SHP77 (cell line): ENCODE measurements around the gene PLA2R1.
"Not testable (repeated sequence)": the region's sequence is repeated elsewhere in the genome, so short reads cannot be mapped to it uniquely, and the experiment has no call there.

Experiments
- DNase-seq, 2 experiments: peaks; one replicate each; lab custom pipeline; 2025; lab: John Stamatoyannopoulos, UW

The PLA2R1 gene

GRCh38 chr2:160063879-160064612 lies 1.6 kb upstream of the PLA2R1 start:
- no peak for DNase-seq

GRCh38 chr2:160063271-160063670 lies 856 bp upstream of the PLA2R1 start:
- no peak for DNase-seq

DNA sequence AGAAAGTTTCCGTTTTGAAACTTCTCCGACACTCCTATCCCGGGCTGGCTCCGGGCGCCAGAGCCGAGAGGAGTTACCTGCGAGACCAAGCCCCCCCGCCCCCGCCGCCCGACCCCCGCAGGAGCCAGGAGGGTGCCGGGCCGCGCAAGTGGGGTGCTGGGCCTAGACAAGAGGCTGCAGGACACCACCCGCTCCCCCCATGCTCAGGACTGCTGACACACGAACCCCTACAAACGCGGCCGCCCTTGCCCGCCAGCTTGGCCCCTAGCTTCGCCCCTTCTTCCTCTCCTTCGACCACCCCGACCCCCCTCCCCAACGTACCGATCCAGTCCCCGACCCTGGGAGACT lies 497 bp downstream of the PLA2R1 start:
- no peak for DNase-seq

DNA sequence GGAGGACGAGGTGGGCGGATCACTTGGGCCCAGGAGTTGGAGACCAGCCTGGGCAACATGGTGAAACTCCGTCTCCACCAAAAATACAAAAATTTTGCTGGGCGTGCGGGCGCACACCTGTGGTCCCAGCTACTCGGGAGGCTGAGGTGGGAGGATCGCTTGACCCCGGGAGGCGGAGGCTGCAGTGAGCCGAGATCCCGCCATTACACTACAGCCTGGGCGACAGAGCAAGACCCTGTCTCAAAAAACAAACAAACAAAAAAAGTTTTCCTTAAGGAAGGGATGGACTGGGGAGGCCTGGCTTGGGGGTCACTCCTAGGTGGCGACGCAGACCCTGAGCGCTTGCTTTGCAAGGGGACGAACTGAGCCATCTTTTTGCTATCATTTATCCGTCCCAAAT lies 882 bp downstream of the PLA2R1 start:
- no peak for DNase-seq

DNA sequence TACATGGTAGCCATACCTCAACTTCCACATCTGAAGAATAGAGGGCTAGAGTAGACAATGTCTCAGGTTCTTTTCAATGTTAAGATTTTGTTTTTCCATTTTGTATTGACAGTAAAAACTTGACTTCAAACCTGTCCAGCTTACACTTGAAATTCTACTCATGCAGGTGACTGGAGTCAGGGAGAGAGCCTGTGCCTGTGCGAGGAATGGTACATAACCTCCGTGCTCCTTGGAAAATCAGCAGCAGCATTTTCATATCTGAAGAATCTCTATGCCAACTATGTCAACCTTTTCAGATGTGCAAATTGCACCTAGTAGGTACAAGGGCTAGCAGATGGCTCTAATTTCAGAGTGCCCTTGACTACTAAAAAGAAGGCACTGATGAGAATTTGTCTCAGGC lies 2.1 kb downstream of the PLA2R1 start:
- no peak for DNase-seq

GRCh38 chr2:160057356-160057755 lies 5.1 kb downstream of the PLA2R1 start:
- no peak for DNase-seq

DNA sequence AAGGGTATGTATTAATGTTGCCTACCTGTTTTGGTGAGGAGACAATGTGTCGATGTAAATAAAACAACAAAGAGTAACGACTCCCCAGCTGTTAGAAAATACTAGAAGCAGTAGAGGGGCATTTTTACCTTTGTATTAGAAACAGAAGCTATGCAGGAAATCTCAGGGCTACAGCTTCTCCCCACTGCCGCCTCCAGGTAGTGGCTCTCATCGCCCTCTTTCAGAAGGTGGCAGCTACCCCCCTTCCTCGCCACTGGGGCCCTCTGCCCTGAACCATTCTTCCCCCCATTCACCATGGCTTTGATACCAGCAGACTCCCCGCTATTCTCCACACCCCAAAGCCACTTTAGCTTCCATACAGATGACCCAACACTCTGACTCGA lies 6.7 kb downstream of the PLA2R1 start:
- DNase-seq = no peak

- DNase-seq = no peak
Measured at GRCh38 chr2:160054984-160055725, 7.3 kb downstream of the PLA2R1 start.

GRCh38 chr2:160053946-160054345 lies 8.5 kb downstream of the PLA2R1 start:
- DNase-seq = no peak

DNA sequence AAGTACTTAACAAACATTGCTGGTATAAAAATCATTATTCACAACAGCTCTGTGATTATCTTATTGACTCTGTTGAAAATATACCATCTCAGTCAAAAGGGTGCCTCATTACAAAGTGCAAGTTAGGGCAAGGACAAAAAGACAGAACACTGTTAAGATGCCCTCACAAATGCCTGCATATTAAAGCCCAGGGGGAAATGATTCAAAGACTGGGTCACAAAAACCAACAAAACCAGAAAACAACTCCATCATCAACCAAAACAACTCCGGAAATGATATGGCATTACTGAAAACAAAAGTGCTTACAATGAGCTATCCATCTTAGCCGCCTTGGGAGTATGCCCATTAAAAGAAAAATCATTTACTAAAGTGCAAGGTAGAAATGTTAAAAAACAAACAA lies 9.9 kb downstream of the PLA2R1 start:
- no peak for DNase-seq

DNA sequence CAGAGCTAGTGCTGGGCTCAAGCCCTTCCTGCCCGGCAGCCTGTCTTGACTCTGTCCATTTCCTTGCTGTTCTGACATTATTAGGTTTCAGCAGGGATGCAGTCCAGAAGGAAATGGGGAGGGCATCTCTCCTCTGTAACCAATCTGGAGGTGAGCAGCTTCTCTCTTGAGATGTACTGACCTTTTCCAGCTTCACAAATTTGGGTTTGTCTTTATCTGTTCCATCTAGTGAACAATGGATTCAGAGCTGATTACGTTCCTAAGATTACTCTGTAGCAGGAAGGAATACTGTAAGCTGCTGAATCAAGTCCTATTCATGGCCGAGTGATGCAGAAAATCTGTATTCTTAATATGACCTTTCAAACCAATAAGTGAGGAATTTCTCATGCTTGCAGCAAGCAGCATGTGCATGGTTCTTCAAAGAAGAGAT lies 11.0 kb downstream of the PLA2R1 start:
- DNase-seq = no peak

DNA sequence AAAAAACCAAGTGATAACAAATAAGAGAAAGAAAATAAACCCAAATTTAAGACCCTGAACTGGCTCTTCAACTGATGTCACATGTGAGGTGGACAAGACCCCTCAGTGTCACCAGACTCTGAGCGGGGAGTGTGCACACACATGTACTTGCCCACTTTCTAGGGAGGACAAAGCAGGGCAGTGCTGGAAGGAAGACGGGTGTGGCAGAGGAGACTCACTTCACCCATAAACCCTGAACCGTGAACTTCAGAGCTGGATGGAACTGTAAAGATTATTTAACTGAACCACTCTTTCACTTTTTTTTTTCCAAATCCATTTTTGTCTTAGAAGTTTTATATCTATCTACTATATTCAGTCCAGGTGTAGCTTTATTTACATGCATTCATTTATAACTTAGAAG lies 12.3 kb downstream of the PLA2R1 start:
- no peak for DNase-seq

DNA sequence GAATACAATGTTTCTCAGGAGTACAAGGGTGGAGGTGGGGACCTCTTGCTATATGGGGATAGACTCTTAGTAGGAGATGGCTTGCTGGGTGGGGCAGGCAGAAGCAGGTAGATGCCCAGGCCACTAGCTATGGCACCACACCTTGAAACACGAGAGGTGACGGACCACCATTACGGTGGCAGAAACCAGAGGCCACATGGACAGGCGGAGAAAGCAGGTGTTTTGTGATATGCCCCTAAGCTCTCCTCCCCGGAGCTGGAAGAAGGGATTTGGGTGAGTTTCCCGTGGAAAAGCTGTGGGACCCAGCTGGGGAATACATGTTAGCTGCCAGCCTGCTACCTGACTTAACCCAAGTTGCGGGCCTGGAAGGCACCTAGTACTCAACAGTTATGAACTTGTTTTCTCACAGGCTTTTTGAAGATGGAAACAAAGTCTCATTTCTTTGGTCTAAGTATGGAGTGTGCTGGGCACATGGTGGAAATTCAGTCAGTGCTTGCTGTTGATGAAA lies 16.7 kb downstream of the PLA2R1 start:
- no peak for DNase-seq

- no peak for DNase-seq
Measured at GRCh38 chr2:160044728-160045127, 17.7 kb downstream of the PLA2R1 start.

GRCh38 chr2:160043265-160043664 lies 19.1 kb downstream of the PLA2R1 start:
- DNase-seq = no peak

DNA sequence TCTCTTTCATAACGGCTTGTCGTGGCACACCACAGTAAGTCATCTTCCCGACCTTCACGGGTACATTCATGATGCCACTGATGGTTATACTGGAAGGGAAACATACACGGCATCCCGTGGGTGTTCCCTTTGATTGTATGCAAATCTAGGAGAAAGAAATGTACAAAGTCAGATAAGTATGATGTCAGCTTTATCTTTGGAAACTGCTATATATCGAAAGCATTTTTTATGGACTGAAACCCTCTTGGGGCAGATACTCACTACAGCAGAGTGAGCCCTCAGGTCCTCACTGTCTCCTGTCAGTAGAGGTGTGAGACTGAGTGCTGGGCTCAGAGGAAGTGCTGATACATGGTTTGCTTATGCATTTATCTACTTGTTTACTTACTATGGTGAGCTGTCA lies 20.4 kb downstream of the PLA2R1 start:
- no peak for DNase-seq

DNA sequence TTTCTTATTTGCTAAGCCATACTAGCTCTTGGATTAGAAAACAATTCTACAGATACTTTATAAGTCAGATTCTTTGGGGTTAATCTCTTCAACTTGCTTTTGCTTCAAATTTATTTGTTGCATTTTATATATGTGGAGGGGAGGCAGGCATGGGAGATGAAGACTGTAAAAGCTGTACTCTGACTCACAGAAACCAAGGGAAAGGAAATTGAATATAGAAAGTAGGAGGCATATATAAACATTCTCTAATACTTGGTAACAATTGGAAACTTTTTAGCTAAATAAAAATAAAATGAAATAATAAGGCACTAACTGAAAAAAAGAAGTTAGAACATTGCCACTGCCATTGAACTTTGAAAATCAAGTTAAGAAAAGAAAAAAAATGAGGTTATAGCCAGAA lies 21.3 kb downstream of the PLA2R1 start:
- DNase-seq = no peak

DNA sequence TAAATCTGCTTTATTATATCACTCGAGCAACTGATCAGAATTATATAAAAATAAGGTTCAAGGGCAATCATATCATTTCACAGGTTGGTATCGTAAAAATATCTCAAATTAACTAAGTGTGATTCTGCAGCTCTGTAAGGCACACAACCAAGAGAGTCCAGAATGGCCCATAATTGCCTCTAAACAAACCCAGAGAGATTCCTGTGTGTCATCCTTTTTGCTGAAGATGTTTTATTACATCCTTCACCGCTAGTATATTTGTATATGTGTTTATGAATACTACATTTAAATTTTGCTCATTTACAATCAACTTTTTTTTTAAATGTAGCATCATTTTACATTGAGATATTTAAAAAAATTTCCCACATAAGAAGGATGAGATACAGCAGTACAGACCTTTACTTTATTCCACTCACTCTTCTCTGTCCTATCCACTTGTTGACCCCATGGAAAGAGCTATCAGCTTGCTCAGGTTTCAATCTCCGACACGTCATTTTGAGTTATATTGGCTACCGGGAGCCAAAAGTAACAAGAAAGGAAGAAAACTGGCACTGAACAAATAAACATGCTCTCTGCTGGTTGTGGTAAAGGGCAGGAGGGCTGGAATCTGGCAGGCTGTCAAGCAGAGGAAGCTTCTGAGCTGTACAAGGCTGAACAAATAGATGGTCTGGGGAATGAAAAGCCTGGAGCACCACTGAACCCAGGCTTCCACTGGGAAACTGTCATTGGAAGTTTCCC lies 23.1 kb downstream of the PLA2R1 start:
- peak; percentile 26 to 43 for DNase-seq

DNA sequence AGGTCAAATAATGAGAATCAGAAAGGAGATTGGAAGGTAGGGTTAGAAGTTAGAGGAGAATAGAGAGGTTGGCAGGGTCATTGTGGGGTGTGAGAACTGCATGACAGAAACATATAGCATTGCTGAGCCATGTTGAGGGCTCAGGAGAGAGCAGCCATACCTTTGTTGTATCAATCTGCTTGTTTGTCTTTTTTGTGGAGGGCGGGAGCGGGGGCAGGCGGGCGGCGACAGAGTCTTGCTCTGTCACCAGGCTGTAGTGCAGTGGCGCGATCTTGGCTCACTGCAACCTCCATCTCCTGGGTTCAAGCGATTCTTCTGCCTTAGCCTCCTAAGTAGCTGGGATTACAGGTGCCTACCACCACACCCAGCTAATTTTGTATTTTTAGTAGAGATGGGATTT lies 23.8 kb downstream of the PLA2R1 start:
- not testable (repeated sequence) for DNase-seq

DNA sequence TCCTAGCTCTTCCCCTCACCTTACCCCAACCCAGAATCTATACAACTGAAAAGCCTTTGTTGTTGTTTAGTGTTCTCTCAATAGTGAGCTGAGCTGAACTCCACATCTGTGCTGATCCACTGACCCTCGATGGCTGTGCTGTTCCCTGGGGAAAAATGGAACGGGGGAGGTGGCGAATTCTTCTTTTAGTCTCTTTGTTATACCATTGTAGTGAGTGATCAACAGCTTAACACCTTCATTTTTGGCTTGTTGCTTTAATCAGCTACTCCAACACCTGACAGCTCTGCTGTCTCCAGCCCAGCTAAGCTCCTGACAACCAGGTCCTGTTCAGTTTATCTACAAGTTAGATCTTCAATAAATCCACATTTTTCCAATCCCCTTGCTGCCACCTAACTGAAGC lies 25.7 kb downstream of the PLA2R1 start:
- DNase-seq = no peak

- DNase-seq = no peak
Measured at GRCh38 chr2:160035125-160035524, 27.3 kb downstream of the PLA2R1 start.

DNA sequence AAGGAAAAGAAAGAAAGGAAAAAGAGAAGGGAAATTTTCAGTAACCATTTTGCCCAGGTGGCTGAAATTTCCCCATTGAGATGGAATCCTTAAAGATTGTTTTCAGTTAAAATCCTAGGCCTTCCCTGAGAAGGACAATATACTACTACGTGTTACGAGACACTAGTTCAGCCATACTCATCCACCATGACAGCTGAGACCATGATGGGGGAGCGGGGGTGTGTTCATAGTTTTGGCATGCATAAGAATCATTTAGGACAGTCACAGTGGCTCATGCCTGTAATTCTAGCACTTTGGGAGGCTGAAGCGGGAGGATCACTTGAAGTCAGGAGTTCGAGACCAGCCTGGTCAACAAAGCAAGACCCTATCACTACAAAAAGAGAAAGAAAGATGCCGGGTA lies 28.0 kb downstream of the PLA2R1 start:
- no peak for DNase-seq
